GM23338 (cell line): ENCODE results near the gene CHD5. TPM values are rescaled to one million over a fixed set of nuclear protein-coding genes. Genes with fewer than 3 reads are reported as not detected.

ENCODE experiments used
- ATAC-seq: fragments of 200-7000 bp; cut with Tn5 transposase; 3 replicates; pipeline ENCODE4 v1.9.1; 2020
- DNase-seq: peaks from one replicate; pipeline ENCODE4 v3.0.0-alpha.2; 2015; ENCODE audit warnings: low spot score
- H2AFZ ChIP-seq: fragments of 200-600 bp; sonication (generic); 2 replicates; pipeline ENCODE4 v1.8.0; 2016; ENCODE audit warnings: antibody characterized with exemption, mild to moderate bottlenecking, moderate library complexity
- H3F3A ChIP-seq: fragments of 200-600 bp; sonication (generic); replicated peaks from 2 replicates; pipeline ENCODE4 v1.8.0; 2017; ENCODE audit warnings: antibody characterized with exemption, mixed run types, low read depth
- H3K27ac ChIP-seq: fragments of 200-600 bp; sonication (generic); 2 replicates; pipeline ENCODE4 v1.6.1; 2016; ENCODE audit warnings: low read depth
- H3K27me3 ChIP-seq: fragments of 200-600 bp; sonication (generic); 2 replicates; pipeline ENCODE4 v1.8.0; 2016; ENCODE audit warnings: mild to moderate bottlenecking, mixed run types, moderate library complexity; ENCODE audit not compliant: insufficient read depth
- H3K36me3 ChIP-seq: fragments of 200-600 bp; sonication (generic); 2 replicates; pipeline ENCODE4 v1.8.0; 2016; ENCODE audit warnings: mild to moderate bottlenecking; ENCODE audit not compliant: insufficient read depth
- H3K4me1 ChIP-seq: fragments of 200-600 bp; sonication (generic); 2 replicates; pipeline ENCODE4 v1.8.0; 2016; ENCODE audit warnings: mild to moderate bottlenecking, moderate library complexity; ENCODE audit not compliant: insufficient read depth
- H3K4me2 ChIP-seq: fragments of 200-600 bp; sonication (generic); 2 replicates; pipeline ENCODE4 v1.7.1; 2017; ENCODE audit warnings: mixed run types
- H3K4me3 ChIP-seq: fragments of 200-600 bp; sonication (generic); 2 replicates; pipeline ENCODE4 v1.6.1; 2016; ENCODE audit warnings: mixed run types
- H3K79me2 ChIP-seq: fragments of 200-600 bp; sonication (generic); replicated peaks from 2 replicates; pipeline ENCODE4 v1.8.0; 2017; ENCODE audit warnings: mild to moderate bottlenecking; ENCODE audit not compliant: insufficient read depth
- H3K9me2 ChIP-seq: fragments of 200-600 bp; sonication (generic); 2 replicates; pipeline ENCODE4 v1.8.0; 2017; ENCODE audit not compliant: insufficient read depth
- H4K20me1 ChIP-seq: fragments of 200-600 bp; sonication (generic); replicated peaks from 2 replicates; pipeline ENCODE4 v1.8.0; 2017; ENCODE audit warnings: mild to moderate bottlenecking; ENCODE audit not compliant: insufficient read depth
- H3K27ac Mint-ChIP-seq: 2 replicates; pipeline ENCODE4 v1.8.0; 2020; ENCODE audit warnings: inconsistent platforms, mild to moderate bottlenecking, moderate library complexity, mixed read lengths
- H3K27me3 Mint-ChIP-seq: 3 replicates; pipeline ENCODE4 v1.8.0; 2022; ENCODE audit warnings: low read depth, mild to moderate bottlenecking, moderate library complexity, mixed read lengths, inconsistent platforms; ENCODE audit not compliant: insufficient read depth, poor library complexity
- H3K36me3 Mint-ChIP-seq: 3 replicates; pipeline ENCODE4 v1.8.0; 2021; ENCODE audit warnings: low read depth, mild to moderate bottlenecking, inconsistent platforms, moderate library complexity, mixed read lengths
- H3K4me1 Mint-ChIP-seq: 3 replicates; pipeline ENCODE4 v1.8.0; 2020; ENCODE audit warnings: mild to moderate bottlenecking, inconsistent platforms, mixed read lengths
- H3K4me3 Mint-ChIP-seq: 3 replicates; pipeline ENCODE4 v1.8.0; 2021; ENCODE audit warnings: moderate library complexity, mild to moderate bottlenecking, inconsistent platforms, mixed read lengths
- H3K9me3 Mint-ChIP-seq: 3 replicates; pipeline ENCODE4 v1.8.0; 2020; ENCODE audit warnings: moderate library complexity, mild to moderate bottlenecking, inconsistent platforms, mixed read lengths
- CREB1 ChIP-seq: fragments of 250-450 bp; sonication (Bioruptor Pico); IDR thresholded peaks from 2 replicates; pipeline ENCODE4 v1.5.0; 2020; ENCODE audit warnings: low read depth, mild to moderate bottlenecking, moderate library complexity
- CTCF ChIP-seq, 2 experiments: fragments of 200-600 bp in 1 of 2; sonication (generic) in 1 of 2; conservative IDR thresholded peaks; 2 replicates each; pipeline versions ENCODE4 v1.5.1 to v1.6.1; 2016 to 2017; ENCODE audit warnings: antibody characterized with exemption in 2 of 2, low read depth in 2 of 2, mild to moderate bottlenecking in 2 of 2, moderate library complexity in 1 of 2
- JUNB ChIP-seq: IDR thresholded peaks from one replicate; pipeline ENCODE4 v1.6.1; 2016; ENCODE audit warnings: antibody characterized with exemption; ENCODE audit not compliant: unreplicated experiment
- NANOG ChIP-seq: IDR thresholded peaks from 2 replicates; pipeline ENCODE4 v1.6.1; 2016; ENCODE audit warnings: antibody characterized with exemption, borderline replicate concordance
- STAT1 ChIP-seq: IDR thresholded peaks from one replicate; pipeline ENCODE4 v1.6.1; 2016; ENCODE audit warnings: antibody characterized with exemption; ENCODE audit not compliant: unreplicated experiment
- ZNF114 ChIP-seq: fragments of 250-450 bp; sonication (Bioruptor Pico); IDR thresholded peaks from 2 replicates; pipeline ENCODE4 v1.5.0; 2020; ENCODE audit warnings: mild to moderate bottlenecking, moderate library complexity
- ZNF331 ChIP-seq: fragments of 250-450 bp; sonication (Bioruptor Pico); IDR thresholded peaks from 2 replicates; pipeline ENCODE4 v1.5.0; 2020; ENCODE audit warnings: low read depth, mild to moderate bottlenecking, moderate library complexity
- ZNF462 ChIP-seq: fragments of 250-450 bp; sonication (Bioruptor Pico); IDR thresholded peaks from 2 replicates; pipeline ENCODE4 v1.5.0; 2020; ENCODE audit warnings: mild to moderate bottlenecking, moderate library complexity
- polyA plus RNA-seq: library from polyadenylated mRNA; unstranded; fragments of >200 nt; fragmentation: Nextera tagmentation; extraction: Ambion mirVana; gene quantifications from 2 replicates; pipeline ENCODE4 v1.2.1, GENCODE V29; 2016
- total RNA-seq: library from RNA; depleted of rRNA; stranded (reverse); fragments of >200 nt; shearing (Covaris generic); gene quantifications from 2 replicates; pipeline ENCODE4 v1.2.3, GENCODE V29; 2014

Gene CHD5
- total and polyA plus RNA-seq, 2 experiments from 2014 or later = 0.32 to 1.0 TPM

- TF ChIP-seq ZNF462 (CRISPR knock-in tag) (no peak), ZNF331 (CRISPR knock-in tag) (no peak), NANOG (no peak), CTCF (conservative IDR thresholded peaks at IDR 0.05; ENCODE audit: low read depth in 2 of 2) (no peak)
Measured at GRCh38 chr1:6081901-6082300, 98.2 kb downstream of the CHD5 start (continued).

- no peaks in the 10 kb centered on the region for H3K9me3 Mint-ChIP-seq
- Histone ChIP-seq H3K4me1 (no peaks in the 10 kb centered on the region), H3K4me2 (no peak overlapping the region), H3K27ac (no peak overlapping the region), H3K9me2 (no peaks in the 10 kb centered on the region), H3F3A (0 out of 2 replicates have a peak, but pooled peaks cover 2% of the 10 kb centered on the region), H3K36me3 (no peaks in the 10 kb centered on the region), H2AFZ (no peak overlapping the region), H3K4me3 (no peak overlapping the region), H3K79me2 (no peaks in the 10 kb centered on the region), H4K20me1 (no peaks in the 10 kb centered on the region), H3K27me3 (no peaks in the 10 kb centered on the region)
- DNase-seq (no peak), ATAC-seq (peak; percentile 35)
- H3K36me3 Mint-ChIP-seq = no peaks in the 10 kb centered on the region
- peaks cover 8% of the 10 kb centered on the region for H3K27me3 Mint-ChIP-seq
- peaks cover 24% of the 10 kb centered on the region for H3K4me1 Mint-ChIP-seq
- no peak overlapping the region for H3K27ac Mint-ChIP-seq
- no peak overlapping the region for H3K4me3 Mint-ChIP-seq
- TF ChIP-seq ZNF114 (CRISPR knock-in tag) (no peak), STAT1 (no peak), CREB1 (no peak), JUNB (no peak), ZNF462 (CRISPR knock-in tag) (no peak)
Measured at GRCh38 chr1:6080469-6080868, 99.7 kb downstream of the CHD5 start.
